GM19351 (cell line): Measurements from ENCODE around the gene NSMF.
"Not testable (repeated sequence)": the region's sequence is repeated elsewhere in the genome, so short reads cannot be mapped to it uniquely, and the experiment has no call there.

Source experiments
- ATAC-seq: cut with Tn5 transposase; IDR thresholded peaks from one replicate; pipeline ENCODE4 v1.9.1; 2021; ENCODE audit warnings: mild to moderate bottlenecking, moderate library complexity; ENCODE audit not compliant: unreplicated experiment

The NSMF gene

DNA sequence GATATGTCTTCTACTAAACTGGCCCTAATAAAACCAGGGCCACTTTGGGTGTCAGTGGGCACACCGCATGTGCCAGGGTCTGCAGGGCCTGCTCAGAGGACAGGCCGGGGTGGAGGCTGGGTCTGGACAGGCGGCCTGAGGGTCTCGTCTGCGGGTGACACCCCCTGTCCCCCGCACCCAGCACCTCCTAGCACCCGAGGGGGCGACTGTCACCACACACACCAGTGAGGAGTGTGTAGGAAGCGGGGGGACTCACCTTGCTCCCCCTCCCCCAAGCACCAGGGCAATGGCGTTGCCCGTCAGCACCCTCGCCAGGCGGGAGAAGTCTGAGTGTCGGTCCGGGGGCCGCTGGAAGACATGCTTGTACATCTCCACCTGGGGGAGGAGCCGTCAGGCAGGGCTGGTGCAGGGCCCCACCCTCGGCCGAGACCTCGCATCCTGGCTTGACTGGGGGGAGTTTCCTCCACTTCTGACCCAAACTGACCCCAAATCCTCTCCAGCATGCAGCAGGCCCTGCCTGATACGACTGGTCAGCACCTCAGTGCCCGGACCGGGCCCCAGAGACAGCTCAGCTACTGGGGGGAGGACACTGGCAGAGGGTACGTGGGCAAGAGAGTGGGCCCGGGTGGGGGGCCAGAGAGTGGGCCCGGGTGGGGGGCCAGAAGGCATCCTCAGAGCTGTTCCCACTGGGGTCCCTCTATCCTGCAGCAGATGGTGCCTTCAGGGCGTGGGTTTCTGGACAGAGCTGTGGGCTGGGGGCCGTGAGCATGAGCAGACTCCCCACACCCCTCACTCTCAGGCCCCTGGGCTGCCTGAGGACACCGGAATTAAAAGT, 18.9 kb upstream of the NSMF start:
- no peak for ATAC-seq

DNA sequence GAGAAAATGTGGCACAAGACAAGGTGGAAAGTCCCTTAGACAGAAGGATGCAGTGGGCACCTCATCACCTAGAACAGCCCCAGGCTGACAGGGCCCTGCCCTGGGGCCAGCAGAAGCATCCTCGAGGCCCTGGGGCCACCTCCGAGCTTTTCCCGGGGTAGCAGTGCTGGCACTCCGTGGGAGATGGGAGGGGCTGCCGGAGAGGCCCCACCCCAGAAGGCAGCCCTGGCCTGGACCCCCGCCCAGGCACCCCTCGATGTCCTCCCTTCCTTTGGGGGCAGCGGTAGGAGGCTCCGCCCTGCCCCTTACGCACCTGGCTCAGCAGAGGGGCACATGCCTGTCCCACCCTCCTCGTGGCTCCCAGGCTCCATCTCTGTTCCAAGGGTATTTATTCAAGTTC, 17.7 kb upstream of the NSMF start:
- no peak for ATAC-seq

- ATAC-seq = no peak
Observed at GRCh38 chr9:137475666-137476065, 16.5 kb upstream of the NSMF start.

- no peak for ATAC-seq
Observed at GRCh38 chr9:137474271-137474670, 15.1 kb upstream of the NSMF start.

- no peak for ATAC-seq
Observed at GRCh38 chr9:137470785-137471184, 11.7 kb upstream of the NSMF start.

DNA sequence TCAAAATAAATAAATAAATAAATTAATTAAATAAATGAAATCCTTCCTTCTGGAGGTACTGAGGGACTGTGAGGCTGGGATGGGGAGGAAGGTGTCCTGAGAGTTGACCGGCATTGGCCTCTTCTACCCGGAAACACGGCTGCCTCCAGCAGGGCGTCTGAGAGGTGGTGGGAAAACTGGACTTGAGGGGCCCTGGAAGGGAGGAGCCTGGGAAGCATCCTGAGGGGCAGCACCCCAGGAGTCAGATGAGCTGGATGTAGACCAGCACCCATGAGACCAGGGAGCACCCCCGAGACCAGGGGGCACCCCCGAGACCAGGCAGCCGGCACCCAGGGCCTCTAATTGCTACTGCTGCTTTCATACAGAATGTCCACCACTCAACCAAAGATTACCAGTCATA, 8.8 kb upstream of the NSMF start:
- no peak for ATAC-seq

GRCh38 chr9:137467161-137467581, 8.0 kb upstream of the NSMF start:
- ATAC-seq = no peak

GRCh38 chr9:137466389-137467085, 7.4 kb upstream of the NSMF start:
- not testable (repeated sequence) for ATAC-seq

GRCh38 chr9:137465720-137466388, 6.7 kb upstream of the NSMF start:
- ATAC-seq = no peak

DNA sequence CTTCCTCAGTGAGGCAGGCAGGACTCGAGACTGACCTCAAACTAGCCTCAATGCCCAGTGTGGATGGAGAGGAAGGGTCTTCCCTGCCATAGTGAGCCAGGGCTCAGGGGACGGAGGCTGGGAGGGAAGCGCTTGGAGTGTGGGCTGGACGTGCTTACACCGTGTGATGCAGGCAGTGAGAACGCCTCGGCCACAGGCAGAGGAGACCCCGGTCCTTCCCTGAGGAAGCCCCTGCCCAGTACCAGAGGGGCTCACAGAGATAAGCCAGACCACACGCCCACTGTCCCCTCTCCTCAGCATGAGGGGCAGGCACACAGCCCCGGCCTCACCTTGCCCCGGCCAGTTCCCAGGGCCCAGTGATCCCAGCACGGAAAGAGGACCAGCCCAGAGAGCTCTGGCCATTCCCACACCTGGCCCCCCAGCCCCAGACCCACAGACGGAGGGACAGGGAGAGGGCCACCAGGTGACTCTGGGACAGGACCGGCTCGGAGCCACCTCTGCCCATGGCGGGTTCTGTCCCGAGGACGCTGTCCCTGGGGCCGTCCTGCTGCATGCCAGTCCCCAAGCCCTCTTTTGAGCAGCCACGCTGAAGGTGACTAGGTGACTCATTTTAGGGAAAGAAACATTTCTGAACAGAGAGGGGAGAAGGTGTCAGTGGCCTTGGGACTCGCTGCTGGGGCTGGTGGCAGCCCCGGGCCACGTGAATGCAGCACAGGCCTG, 6.0 kb upstream of the NSMF start:
- no peak for ATAC-seq

GRCh38 chr9:137464291-137464999, 5.3 kb upstream of the NSMF start:
- ATAC-seq = no peak

GRCh38 chr9:137463931-137464290, 4.8 kb upstream of the NSMF start:
- no peak for ATAC-seq

- ATAC-seq = no peak
Observed at GRCh38 chr9:137462986-137463930, 4.1 kb upstream of the NSMF start.

- no peak for ATAC-seq
Observed at GRCh38 chr9:137462396-137462985, 3.4 kb upstream of the NSMF start.

DNA sequence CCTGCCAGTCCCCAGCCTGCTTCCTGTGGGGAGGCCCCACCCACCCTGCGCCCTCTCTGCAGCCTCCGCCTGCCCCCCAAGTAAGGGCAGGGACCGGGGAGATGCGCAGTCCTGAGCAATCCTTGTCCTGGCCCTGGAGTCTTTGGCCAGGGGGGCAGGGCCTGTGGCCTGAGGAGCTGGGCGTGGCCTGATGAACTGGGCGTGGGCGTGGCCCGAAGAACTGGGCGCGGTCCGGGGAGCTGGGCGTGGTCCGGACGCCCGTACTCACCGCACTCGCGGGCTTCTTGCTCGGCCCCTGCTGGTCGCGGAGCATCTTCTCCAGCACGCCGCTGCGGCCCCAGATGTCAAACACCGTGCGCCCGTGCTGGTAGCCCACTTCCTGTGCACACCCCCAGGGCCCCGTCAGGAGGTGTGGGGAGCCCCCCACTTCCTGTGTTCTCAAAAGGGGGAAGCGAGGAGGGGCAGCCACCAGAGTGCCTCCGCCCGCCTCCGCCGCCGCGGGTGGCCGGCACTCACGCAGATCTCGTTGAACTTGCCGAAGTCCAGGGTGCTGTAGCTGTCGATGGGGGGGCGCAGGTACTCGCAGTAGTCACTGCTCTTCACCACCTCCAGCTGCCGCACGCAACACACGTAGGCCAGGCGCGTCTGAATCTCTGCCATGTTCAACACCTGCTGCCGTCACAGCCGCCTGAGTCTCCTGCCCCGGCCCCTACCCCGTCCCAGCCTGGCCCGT, 2.7 kb upstream of the NSMF start:
- ATAC-seq = peak; percentile 58

DNA sequence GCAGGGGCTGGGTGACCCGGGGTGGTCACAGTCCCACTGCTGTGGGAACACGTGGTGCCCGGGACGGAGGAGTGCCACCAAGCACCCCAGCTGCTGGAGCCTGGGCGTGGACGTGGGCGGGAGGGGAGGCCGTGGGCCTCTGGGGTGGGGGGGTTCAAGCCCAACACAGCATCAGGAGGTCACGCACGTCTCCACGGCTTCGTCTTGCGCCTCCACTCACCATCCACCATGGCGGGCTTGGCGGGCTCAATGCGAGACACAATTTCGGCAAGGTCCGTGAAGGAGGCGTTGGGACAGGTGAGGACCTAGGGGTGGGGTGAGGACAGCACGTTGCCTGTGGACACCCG, 2.2 kb upstream of the NSMF start:
- no peak for ATAC-seq

- no peak for ATAC-seq
Observed at GRCh38 chr9:137460363-137461315, 1.5 kb upstream of the NSMF start.
